HFF-Myc (cell line): ENCODE measurements around the gene DGKI.

ENCODE experiments used
- DNase-seq: peaks from one replicate; pipeline ENCODE4 v3.0.0-alpha.2; 2011; ENCODE audit warnings: low read depth; ENCODE audit errors: extremely low read depth
- H3K4me3 ChIP-seq: replicated peaks from 2 replicates; pipeline ENCODE4 v1.5.1; 2011; ENCODE audit warnings: low read depth, mild to moderate bottlenecking, control low read depth, low read length
- TF ChIP-seq, protein P1 (sequence below): IDR thresholded peaks from 2 replicates; pipeline ENCODE4 v1.5.1; 2012; ENCODE audit warnings: mild to moderate bottlenecking, low read depth, low read length, control low read depth; ENCODE audit errors: missing control alignments

DGKI gene

GRCh38 chr7:137757146-137757925 is 89.4 kb downstream of the DGKI start:
- TF ChIP-seq, protein P1, sequence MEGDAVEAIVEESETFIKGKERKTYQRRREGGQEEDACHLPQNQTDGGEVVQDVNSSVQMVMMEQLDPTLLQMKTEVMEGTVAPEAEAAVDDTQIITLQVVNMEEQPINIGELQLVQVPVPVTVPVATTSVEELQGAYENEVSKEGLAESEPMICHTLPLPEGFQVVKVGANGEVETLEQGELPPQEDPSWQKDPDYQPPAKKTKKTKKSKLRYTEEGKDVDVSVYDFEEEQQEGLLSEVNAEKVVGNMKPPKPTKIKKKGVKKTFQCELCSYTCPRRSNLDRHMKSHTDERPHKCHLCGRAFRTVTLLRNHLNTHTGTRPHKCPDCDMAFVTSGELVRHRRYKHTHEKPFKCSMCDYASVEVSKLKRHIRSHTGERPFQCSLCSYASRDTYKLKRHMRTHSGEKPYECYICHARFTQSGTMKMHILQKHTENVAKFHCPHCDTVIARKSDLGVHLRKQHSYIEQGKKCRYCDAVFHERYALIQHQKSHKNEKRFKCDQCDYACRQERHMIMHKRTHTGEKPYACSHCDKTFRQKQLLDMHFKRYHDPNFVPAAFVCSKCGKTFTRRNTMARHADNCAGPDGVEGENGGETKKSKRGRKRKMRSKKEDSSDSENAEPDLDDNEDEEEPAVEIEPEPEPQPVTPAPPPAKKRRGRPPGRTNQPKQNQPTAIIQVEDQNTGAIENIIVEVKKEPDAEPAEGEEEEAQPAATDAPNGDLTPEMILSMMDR, result no peak
- no peak overlapping the region for H3K4me3 ChIP-seq
- DNase-seq, result no peak

DNA sequence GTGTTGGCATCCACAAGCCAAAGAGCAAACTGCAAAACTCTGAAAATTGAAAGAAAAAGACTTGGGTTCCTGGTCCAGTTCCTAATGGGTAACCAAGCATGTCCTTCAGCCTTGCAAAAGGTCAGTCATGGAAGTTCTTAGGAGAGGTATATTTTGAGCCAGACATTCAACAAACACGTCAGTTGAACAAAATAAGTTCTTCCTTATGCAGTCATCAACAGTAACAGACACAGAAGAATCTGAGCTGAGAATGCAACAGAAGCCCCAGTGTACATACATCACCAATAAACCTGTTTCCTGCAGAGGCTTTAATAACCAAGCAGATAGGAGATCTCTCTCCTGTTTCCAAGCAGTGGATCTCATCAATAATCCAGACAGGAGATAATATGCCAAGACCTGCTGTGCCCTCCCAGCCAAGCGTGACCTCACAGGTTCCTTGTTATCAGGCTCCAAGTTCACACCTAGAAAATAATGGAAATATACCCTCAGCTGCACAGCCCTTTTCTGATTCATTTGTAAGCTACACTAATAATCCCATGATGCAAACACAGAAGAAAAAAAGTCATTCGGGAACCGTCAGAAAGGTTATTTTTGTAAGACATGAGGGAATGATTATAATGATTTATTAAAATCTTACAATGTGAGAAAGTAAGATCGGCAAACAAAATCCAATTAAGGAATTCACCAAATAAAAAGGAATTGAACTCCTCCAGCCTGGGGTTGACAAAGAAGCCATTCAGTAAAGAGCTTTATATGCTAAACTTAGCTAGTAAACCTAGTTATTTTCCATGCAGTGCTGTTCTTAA is 90.7 kb downstream of the DGKI start:
- no peak for DNase-seq
- no peak overlapping the region for H3K4me3 ChIP-seq
- TF ChIP-seq, protein P1, result no peak

- TF ChIP-seq, protein P1, result no peak
- no peak overlapping the region for H3K4me3 ChIP-seq
- no peak for DNase-seq
Measured at GRCh38 chr7:137755427-137755826, 91.3 kb downstream of the DGKI start.

DNA sequence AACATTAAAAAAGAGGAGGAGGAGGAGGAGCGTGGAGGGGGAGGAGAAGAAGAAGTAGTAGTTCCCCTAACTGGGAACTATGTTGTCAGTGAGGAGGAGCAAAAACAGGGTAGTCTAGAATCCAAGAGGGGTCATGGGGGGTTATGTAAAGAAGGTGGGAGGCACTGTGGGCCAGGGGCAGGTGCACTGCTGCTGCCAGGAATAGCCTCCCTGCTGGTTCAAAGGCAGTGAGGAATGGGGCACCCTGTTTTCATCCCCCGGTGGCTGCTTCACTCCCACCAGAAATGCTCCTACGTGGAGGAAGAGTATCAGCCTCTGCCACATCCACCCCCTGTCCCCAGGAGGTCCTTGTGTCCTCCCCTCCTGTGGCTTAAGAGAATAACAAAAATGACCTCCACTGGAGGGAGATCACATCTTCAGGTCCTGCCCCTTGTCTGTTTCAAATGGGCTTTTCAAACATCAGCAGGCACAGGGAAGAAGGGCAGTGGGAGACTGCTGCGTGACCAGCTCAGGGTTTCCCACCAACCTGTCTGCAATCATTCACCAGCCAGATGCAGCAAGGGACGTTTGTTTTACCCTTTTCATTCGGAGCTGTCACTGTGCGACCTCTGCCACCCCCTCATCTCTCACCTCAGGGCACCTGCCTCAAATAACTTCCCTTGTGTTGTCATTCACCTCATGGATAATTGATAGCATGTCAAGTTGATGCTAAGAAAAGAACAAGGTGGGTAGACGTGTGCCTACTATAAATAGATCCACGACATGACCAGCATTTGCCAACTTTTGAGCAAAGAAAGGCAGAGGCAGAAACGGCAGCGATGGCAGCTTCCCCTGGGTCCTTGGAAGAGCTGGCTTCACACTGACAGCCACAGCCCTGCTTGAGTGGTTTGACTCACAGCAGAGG is 92.6 kb downstream of the DGKI start:
- no peak for DNase-seq
- no peak overlapping the region for H3K4me3 ChIP-seq
- TF ChIP-seq, protein P1, result no peak

- TF ChIP-seq, protein P1, result no peak
- DNase-seq, result no peak
Measured at GRCh38 chr7:137753575-137753947, 93.2 kb downstream of the DGKI start.

DNA sequence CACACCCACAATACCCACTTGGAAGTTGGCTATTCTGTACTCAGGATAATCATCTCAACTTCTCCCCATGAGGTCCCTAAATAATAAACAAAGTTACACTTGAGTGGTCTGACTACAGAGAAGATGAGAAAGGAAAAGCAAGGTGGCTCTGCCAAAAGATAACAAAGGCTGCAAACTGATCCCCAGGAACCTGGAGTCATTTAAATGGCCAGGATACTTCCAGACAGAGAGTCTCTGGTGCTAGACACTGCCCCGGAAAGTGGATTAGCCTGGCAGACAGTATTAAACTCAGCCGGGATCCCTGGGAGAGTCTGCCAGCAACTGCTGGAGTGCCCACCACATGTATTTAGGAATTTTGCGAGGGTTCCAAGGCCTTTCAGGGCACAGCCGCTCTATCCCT is 93.7 kb downstream of the DGKI start:
- H3K4me3 ChIP-seq, result no peak overlapping the region
- DNase-seq, result no peak
- TF ChIP-seq, protein P1, result no peak

More at GRCh38 chr7:137753575-137753947, 93.2 kb downstream of the DGKI start:
- no peak overlapping the region for H3K4me3 ChIP-seq
